GM18858 (cell line): Measurements from ENCODE around the gene ABTB2.

Source experiments
- ATAC-seq: cut with Tn5 transposase; IDR thresholded peaks from one replicate; pipeline ENCODE4 v1.9.1; 2021; ENCODE audit not compliant: unreplicated experiment

The ABTB2 gene

GRCh38 chr11:34155057-34155756 lies 202.6 kb downstream of the ABTB2 start:
- ATAC-seq, result no peak

GRCh38 chr11:34154059-34154875 lies 203.5 kb downstream of the ABTB2 start:
- ATAC-seq, result no peak

- no peak for ATAC-seq
Observed at GRCh38 chr11:34151916-34152845, 205.6 kb downstream of the ABTB2 start.

GRCh38 chr11:34151166-34151565 lies 206.6 kb downstream of the ABTB2 start:
- ATAC-seq, result no peak

- no peak for ATAC-seq
Observed at GRCh38 chr11:34150494-34151151, 207.2 kb downstream of the ABTB2 start.

- ATAC-seq, result no peak
Observed at GRCh38 chr11:34149786-34150185, 208.0 kb downstream of the ABTB2 start.

- no peak for ATAC-seq
Observed at GRCh38 chr11:34149274-34149673, 208.5 kb downstream of the ABTB2 start.

- ATAC-seq, result no peak
Observed at GRCh38 chr11:34148504-34149165, 209.2 kb downstream of the ABTB2 start.

- ATAC-seq, result no peak
Observed at GRCh38 chr11:34147581-34147980, 210.2 kb downstream of the ABTB2 start.

- no peak for ATAC-seq
Observed at GRCh38 chr11:34146866-34147265, 210.9 kb downstream of the ABTB2 start.

- ATAC-seq, result no peak
Observed at GRCh38 chr11:34146411-34146810, 211.4 kb downstream of the ABTB2 start.

GRCh38 chr11:34145847-34146381 lies 211.9 kb downstream of the ABTB2 start:
- no peak for ATAC-seq

GRCh38 chr11:34145073-34145472 lies 212.7 kb downstream of the ABTB2 start:
- ATAC-seq, result peak; percentile 71

- no peak for ATAC-seq
Observed at GRCh38 chr11:34143048-34143447, 214.8 kb downstream of the ABTB2 start.

- no peak for ATAC-seq
Observed at GRCh38 chr11:34140149-34140548, 217.7 kb downstream of the ABTB2 start.

GRCh38 chr11:34139346-34139745 lies 218.5 kb downstream of the ABTB2 start:
- ATAC-seq, result no peak

GRCh38 chr11:34136420-34136819 lies 221.4 kb downstream of the ABTB2 start:
- ATAC-seq, result no peak

GRCh38 chr11:34135439-34135838 lies 222.4 kb downstream of the ABTB2 start:
- ATAC-seq, result no peak

GRCh38 chr11:34134765-34135164 lies 223.0 kb downstream of the ABTB2 start:
- peak; percentile 57 for ATAC-seq
